K562 (cell line): Measurements from ENCODE around the gene SIGLEC11. TPM values are rescaled to one million over a fixed set of nuclear protein-coding genes. Genes with fewer than 3 reads are reported as not detected.
A peak's percentile ranks its signal among the peaks of the same experiment; 100 is the strongest.

Source experiments
- CCAR2 ChIP-seq: fragments of 200-400 bp; formaldehyde crosslinking; IDR thresholded peaks from 2 replicates; pipeline ENCODE4 v1.6.1; 2017; ENCODE audit warnings: mild to moderate bottlenecking, low read depth, low read length
- ILF3 ChIP-seq: fragments of 450-650 bp; IDR thresholded peaks from 2 replicates; pipeline ENCODE4 v1.6.1; 2018; ENCODE audit warnings: antibody characterized with exemption, mild to moderate bottlenecking, moderate library complexity, borderline replicate concordance
- PHB2 ChIP-seq: fragments of 450-650 bp; IDR thresholded peaks from 2 replicates; pipeline ENCODE4 v1.6.1; 2017; ENCODE audit warnings: low read depth
- PRMT5 ChIP-seq: sonication (generic); formaldehyde crosslinking; IDR thresholded peaks from 2 replicates; pipeline ENCODE4 v1.5.0; 2020; ENCODE audit warnings: missing genetic modification reagents
- PTTG1 ChIP-seq: fragments of 450-650 bp; IDR thresholded peaks from 2 replicates; pipeline ENCODE4 v1.6.1; 2016; ENCODE audit warnings: low read depth, mild to moderate bottlenecking, missing genetic modification characterization, missing compliant biosample characterization
- SMAD1 ChIP-seq: fragments of 150-350 bp; IDR thresholded peaks from 2 replicates; pipeline ENCODE4 v1.6.1; 2014; ENCODE audit warnings: low read length, low read depth; ENCODE audit not compliant: partially characterized antibody
- SMARCC2 ChIP-seq: fragments of 450-650 bp; IDR thresholded peaks from 2 replicates; pipeline ENCODE4 v1.6.1; 2017; ENCODE audit warnings: antibody characterized with exemption, moderate library complexity, mild to moderate bottlenecking, low read depth
- SMARCE1 ChIP-seq: fragments of 450-650 bp; IDR thresholded peaks from 2 replicates; pipeline ENCODE4 v1.7.1; 2016; ENCODE audit warnings: mild to moderate bottlenecking
- SNRNP70 ChIP-seq: fragments of 200-400 bp; formaldehyde crosslinking; optimal IDR thresholded peaks from 2 replicates; pipeline ENCODE3; 2017; ENCODE audit warnings: low read depth, low read length
- ZFP91 ChIP-seq: sonication (generic); formaldehyde crosslinking; IDR thresholded peaks from 2 replicates; pipeline ENCODE4 v1.8.0; 2022; ENCODE audit warnings: mild to moderate bottlenecking, missing genetic modification reagents
- ZNF324 ChIP-seq: fragments of 250-450 bp; sonication (Bioruptor Pico); IDR thresholded peaks from 2 replicates; pipeline ENCODE4 v1.4.0; 2020; ENCODE audit warnings: mild to moderate bottlenecking
- ZNF561 ChIP-seq: fragments of 450-650 bp; formaldehyde crosslinking; conservative IDR thresholded peaks from 2 replicates; pipeline ENCODE4 v1.4.0; 2020; ENCODE audit warnings: mild to moderate bottlenecking, moderate library complexity
- polyA plus RNA-seq, 8 experiments: library from polyadenylated mRNA; depleted of rRNA in 4 of 8; stranded (reverse) in 5 of 8; unstranded in 3 of 8; fragments of >200 nt; fragmentation: Nextera tagmentation in 2 of 8; fragmentation: Illumina TruSeq in 1 of 8; extraction: Ambion mirVana in 2 of 8; extraction: Trizol in 1 of 8; gene quantifications; 2 replicates each; pipeline versions ENCODE4 v1.2.1 to v1.2.3, GENCODE V29; 2011 to 2014; ENCODE audit warnings: inconsistent platforms in 1 of 8, missing spikeins in 1 of 8
- total RNA-seq, 7 experiments: library from RNA; depleted of rRNA in 6 of 7; stranded (reverse); fragments of >200 nt in 6 of 7; fragmentation: Illumina TruSeq in 2 of 7; extraction: Trizol in 2 of 7; gene quantifications; 2 replicates each; pipeline versions ENCODE4 v1.2.1 to v1.2.3, GENCODE V29; 2011 to 2021; ENCODE audit warnings: low replicate concordance in 1 of 7
- TF ChIP-seq, protein P1 (sequence below): fragments of 450-650 bp; IDR thresholded peaks from 2 replicates; pipeline ENCODE4 v1.6.1; 2016; ENCODE audit warnings: mild to moderate bottlenecking, moderate library complexity
- TF ChIP-seq, protein P2 (sequence below): fragments of 450-650 bp; formaldehyde crosslinking; conservative IDR thresholded peaks from 2 replicates; pipeline ENCODE4 v1.4.0; 2022; ENCODE audit warnings: mild to moderate bottlenecking, missing genetic modification characterization

Gene SIGLEC11
- total and polyA plus RNA-seq, 9 of the 15 experiments (the other 6 are each of a cell fraction or from before 2014, with no cell fraction given), result not detected

DNA sequence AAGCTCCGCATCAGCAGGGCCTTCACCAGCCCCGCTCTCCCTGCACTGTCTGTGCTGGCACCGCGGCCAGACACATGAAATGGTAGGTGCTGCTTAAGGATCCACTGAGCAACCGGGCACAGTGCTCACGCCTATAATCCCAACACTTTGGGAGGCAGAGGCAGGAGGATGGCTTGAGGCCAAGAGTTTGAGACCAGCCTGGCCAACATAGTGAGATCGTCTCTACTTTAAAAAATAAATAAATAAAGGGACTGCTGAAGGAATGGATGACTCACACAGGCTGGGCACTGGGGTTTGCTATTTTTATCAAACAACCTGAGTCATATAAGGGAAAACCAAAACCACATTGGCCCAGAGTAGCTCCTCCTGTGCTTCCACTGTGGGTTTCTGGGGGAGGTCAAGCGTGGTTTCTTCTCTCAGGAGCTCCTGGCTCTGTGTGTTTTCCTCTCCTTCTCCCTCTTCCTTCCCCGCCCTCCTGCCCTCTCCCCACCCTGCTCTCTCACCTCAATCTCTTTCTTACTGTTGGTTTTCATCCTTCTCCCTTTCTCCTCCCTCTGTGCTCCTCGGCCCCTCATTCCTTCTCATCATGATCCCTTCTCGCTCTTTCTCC, 42.9 kb upstream of the SIGLEC11 start (continued):
- TF ChIP-seq, protein P1, sequence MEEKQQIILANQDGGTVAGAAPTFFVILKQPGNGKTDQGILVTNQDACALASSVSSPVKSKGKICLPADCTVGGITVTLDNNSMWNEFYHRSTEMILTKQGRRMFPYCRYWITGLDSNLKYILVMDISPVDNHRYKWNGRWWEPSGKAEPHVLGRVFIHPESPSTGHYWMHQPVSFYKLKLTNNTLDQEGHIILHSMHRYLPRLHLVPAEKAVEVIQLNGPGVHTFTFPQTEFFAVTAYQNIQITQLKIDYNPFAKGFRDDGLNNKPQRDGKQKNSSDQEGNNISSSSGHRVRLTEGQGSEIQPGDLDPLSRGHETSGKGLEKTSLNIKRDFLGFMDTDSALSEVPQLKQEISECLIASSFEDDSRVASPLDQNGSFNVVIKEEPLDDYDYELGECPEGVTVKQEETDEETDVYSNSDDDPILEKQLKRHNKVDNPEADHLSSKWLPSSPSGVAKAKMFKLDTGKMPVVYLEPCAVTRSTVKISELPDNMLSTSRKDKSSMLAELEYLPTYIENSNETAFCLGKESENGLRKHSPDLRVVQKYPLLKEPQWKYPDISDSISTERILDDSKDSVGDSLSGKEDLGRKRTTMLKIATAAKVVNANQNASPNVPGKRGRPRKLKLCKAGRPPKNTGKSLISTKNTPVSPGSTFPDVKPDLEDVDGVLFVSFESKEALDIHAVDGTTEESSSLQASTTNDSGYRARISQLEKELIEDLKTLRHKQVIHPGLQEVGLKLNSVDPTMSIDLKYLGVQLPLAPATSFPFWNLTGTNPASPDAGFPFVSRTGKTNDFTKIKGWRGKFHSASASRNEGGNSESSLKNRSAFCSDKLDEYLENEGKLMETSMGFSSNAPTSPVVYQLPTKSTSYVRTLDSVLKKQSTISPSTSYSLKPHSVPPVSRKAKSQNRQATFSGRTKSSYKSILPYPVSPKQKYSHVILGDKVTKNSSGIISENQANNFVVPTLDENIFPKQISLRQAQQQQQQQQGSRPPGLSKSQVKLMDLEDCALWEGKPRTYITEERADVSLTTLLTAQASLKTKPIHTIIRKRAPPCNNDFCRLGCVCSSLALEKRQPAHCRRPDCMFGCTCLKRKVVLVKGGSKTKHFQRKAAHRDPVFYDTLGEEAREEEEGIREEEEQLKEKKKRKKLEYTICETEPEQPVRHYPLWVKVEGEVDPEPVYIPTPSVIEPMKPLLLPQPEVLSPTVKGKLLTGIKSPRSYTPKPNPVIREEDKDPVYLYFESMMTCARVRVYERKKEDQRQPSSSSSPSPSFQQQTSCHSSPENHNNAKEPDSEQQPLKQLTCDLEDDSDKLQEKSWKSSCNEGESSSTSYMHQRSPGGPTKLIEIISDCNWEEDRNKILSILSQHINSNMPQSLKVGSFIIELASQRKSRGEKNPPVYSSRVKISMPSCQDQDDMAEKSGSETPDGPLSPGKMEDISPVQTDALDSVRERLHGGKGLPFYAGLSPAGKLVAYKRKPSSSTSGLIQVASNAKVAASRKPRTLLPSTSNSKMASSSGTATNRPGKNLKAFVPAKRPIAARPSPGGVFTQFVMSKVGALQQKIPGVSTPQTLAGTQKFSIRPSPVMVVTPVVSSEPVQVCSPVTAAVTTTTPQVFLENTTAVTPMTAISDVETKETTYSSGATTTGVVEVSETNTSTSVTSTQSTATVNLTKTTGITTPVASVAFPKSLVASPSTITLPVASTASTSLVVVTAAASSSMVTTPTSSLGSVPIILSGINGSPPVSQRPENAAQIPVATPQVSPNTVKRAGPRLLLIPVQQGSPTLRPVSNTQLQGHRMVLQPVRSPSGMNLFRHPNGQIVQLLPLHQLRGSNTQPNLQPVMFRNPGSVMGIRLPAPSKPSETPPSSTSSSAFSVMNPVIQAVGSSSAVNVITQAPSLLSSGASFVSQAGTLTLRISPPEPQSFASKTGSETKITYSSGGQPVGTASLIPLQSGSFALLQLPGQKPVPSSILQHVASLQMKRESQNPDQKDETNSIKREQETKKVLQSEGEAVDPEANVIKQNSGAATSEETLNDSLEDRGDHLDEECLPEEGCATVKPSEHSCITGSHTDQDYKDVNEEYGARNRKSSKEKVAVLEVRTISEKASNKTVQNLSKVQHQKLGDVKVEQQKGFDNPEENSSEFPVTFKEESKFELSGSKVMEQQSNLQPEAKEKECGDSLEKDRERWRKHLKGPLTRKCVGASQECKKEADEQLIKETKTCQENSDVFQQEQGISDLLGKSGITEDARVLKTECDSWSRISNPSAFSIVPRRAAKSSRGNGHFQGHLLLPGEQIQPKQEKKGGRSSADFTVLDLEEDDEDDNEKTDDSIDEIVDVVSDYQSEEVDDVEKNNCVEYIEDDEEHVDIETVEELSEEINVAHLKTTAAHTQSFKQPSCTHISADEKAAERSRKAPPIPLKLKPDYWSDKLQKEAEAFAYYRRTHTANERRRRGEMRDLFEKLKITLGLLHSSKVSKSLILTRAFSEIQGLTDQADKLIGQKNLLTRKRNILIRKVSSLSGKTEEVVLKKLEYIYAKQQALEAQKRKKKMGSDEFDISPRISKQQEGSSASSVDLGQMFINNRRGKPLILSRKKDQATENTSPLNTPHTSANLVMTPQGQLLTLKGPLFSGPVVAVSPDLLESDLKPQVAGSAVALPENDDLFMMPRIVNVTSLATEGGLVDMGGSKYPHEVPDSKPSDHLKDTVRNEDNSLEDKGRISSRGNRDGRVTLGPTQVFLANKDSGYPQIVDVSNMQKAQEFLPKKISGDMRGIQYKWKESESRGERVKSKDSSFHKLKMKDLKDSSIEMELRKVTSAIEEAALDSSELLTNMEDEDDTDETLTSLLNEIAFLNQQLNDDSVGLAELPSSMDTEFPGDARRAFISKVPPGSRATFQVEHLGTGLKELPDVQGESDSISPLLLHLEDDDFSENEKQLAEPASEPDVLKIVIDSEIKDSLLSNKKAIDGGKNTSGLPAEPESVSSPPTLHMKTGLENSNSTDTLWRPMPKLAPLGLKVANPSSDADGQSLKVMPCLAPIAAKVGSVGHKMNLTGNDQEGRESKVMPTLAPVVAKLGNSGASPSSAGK, result no peak
- TF ChIP-seq ZNF324 (CRISPR knock-in tag), result no peak
- TF ChIP-seq ZFP91 (CRISPR knock-in tag), result no peak
- TF ChIP-seq PRMT5 (CRISPR knock-in tag), result no peak
- TF ChIP-seq CCAR2, result no peak
- TF ChIP-seq PHB2, result no peak
- no peak for TF ChIP-seq ZNF561
- peak; percentile 87; the same call in 1 of the 2 replicates for TF ChIP-seq SMARCE1
- peak; percentile 69; the same call in 1 of the 2 replicates for TF ChIP-seq SMARCC2
- TF ChIP-seq, protein P2, sequence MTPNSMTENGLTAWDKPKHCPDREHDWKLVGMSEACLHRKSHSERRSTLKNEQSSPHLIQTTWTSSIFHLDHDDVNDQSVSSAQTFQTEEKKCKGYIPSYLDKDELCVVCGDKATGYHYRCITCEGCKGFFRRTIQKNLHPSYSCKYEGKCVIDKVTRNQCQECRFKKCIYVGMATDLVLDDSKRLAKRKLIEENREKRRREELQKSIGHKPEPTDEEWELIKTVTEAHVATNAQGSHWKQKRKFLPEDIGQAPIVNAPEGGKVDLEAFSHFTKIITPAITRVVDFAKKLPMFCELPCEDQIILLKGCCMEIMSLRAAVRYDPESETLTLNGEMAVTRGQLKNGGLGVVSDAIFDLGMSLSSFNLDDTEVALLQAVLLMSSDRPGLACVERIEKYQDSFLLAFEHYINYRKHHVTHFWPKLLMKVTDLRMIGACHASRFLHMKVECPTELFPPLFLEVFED (CRISPR knock-in tag), result peak; percentile 83
- TF ChIP-seq PTTG1 (tag), result no peak
- TF ChIP-seq ILF3, result no peak
- TF ChIP-seq SMAD1, result no peak
- no peak for TF ChIP-seq SNRNP70
